Astrocyte of the spinal cord (primary cell): ENCODE data around the gene CHST10.

ENCODE experiments used
- DNase-seq: peaks from one replicate; pipeline ENCODE4 v3.0.0; 2011; ENCODE audit warnings: low read depth, low spot score
- H3K4me3 ChIP-seq: 2 replicates; pipeline ENCODE4 v1.5.1; 2011; ENCODE audit warnings: low read depth, mild to moderate bottlenecking, low read length, moderate library complexity
- CTCF ChIP-seq: IDR thresholded peaks from 2 replicates; pipeline ENCODE4 v1.5.1; 2012; ENCODE audit warnings: low read depth, mild to moderate bottlenecking, low read length, inconsistent platforms
- in situ Hi-C: cut with HindIII; loops from 2 replicates; pipeline ENCODE4 v1.10.0; 2017; ENCODE audit warnings: low sequenced_read_pairs

CHST10 gene

GRCh38 chr2:100437751-100438150, 20.3 kb upstream of the CHST10 start:
- no peak for TF ChIP-seq CTCF
- H3K4me3 ChIP-seq: no peak overlapping the region
- in situ Hi-C loops: no loop called here
- DNase-seq: no peak

- TF ChIP-seq CTCF: no peak
- in situ Hi-C loops: no loop called here
- H3K4me3 ChIP-seq: no peak overlapping the region
- no peak for DNase-seq
These were observed 12.3 kb upstream of the CHST10 start for GRCh38 chr2:100429726-100430125.

DNA sequence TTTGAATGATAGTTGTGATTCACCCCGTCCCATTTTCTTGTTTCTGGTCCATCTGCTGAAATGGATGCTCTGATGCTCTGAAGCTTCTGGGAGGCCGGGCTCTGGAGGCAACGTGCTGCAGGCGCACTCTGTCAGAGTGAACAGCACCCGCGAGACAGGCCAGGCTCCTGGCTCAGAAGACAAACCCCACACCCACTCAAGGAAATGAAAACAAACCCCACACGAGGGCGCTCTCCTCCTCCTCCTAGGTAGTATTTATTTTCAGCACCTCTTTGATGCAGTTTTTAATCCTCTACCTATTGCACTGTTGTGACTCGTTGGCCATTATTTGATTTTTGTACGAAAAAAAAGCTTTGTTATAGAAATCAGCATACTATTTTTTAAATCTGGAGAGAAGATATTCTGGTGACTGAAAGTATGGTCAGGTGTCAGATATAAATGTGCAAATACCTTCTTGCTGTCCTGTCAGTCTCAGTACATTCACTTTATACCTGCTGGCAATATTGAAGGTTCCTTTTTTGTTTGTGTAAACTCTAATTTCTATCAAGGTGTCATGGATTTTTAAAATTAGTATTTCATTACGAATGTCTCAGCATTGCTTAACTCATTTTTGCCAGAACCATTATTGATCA, 10.3 kb upstream of the CHST10 start:
- TF ChIP-seq CTCF: peak; percentile 56
- DNase-seq: peak; percentile 37
- in situ Hi-C loops: no loop called here
- H3K4me3 ChIP-seq: no peak overlapping the region

DNA sequence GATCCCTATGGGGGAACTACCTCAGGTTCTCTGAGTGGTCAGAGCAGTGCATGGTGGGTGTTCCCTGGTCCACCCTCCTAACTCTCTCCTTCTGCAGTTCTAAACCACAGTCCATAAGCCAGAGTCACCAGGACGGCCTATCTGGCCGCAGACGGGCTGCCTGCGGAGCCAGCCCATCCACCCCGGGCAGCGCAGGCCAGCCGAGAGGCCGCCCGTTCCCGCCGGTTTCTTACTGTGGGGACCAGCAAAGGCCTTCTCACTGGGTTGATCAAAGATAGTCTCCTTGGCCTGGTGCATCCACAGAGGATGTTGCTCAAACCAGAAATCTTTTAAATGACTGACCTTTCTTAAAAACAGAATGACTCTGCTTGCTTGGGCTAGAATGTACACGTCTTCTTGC, 9.6 kb upstream of the CHST10 start:
- H3K4me3 ChIP-seq: no peak overlapping the region
- in situ Hi-C loops: no loop called here
- DNase-seq: no peak
- no peak for TF ChIP-seq CTCF

DNA sequence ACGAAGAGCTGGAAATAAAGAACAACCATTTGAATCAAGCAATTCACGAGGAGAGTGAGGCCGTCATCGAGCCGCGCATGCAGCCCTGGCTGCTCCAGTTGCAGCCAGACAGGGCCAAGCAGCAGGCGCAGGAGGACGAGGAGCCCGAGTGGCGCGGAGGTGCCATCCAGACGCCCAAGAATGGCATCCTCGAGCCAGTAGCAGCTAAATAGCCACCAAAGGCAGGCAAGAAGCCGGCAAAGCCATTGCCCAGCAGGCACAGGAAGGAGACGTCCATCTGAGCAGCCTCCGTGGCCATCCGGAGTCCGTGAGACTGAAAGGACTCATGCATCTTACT, 8.9 kb upstream of the CHST10 start:
- in situ Hi-C loops: no loop called here

GRCh38 chr2:100425573-100426383, 8.3 kb upstream of the CHST10 start:
- no peak for TF ChIP-seq CTCF
- no peak for DNase-seq
- in situ Hi-C loops: no loop called here
- H3K4me3 ChIP-seq: no peak overlapping the region

More for the DNA sequence above, 8.9 kb upstream of the CHST10 start:
- no peak overlapping the region for H3K4me3 ChIP-seq
- DNase-seq: no peak
- no peak for TF ChIP-seq CTCF
